PC-3 (cell line): ENCODE measurements around the gene CTNND1.

Experiments used
- EZH2 ChIP-seq: fragments of 300-600 bp; sonication (generic); IDR thresholded peaks from one replicate; pipeline ENCODE4 v1.6.1; 2017; ENCODE audit warnings: antibody characterized with exemption, mild to moderate bottlenecking, low read length; ENCODE audit not compliant: unreplicated experiment
- EZH2phosphoT487 ChIP-seq: fragments of 300-600 bp; sonication (generic); IDR thresholded peaks from 2 replicates; pipeline ENCODE4 v1.6.1; 2018; ENCODE audit warnings: mild to moderate bottlenecking, antibody characterized with exemption, low read length, borderline replicate concordance
- TF ChIP-seq, protein P1 (sequence below): fragments of 300-600 bp; sonication (generic); conservative IDR thresholded peaks from 2 replicates; pipeline ENCODE4 v1.5.1; 2017; ENCODE audit warnings: antibody characterized with exemption, low read depth, mild to moderate bottlenecking, low read length

DNA sequence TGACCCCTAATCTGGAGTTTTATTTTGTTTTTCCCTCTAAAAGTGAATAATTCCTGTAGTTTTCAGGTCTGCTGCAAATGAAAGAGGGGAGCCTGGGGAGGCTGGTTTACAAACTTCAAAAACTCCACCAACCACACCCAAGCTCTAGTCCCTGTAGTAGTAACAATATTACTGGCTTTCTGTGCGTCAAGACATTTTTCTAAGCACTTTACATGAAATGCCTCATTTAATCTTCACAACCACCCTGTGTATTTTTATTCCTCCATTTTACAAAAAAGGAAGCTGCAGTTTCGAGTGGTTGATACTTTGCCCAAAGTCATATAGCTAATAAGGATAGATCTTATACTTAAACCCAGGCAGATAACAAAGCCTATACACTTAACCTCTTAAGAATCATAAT lies 23.5 kb downstream of the CTNND1 start:
- TF ChIP-seq, protein P1, sequence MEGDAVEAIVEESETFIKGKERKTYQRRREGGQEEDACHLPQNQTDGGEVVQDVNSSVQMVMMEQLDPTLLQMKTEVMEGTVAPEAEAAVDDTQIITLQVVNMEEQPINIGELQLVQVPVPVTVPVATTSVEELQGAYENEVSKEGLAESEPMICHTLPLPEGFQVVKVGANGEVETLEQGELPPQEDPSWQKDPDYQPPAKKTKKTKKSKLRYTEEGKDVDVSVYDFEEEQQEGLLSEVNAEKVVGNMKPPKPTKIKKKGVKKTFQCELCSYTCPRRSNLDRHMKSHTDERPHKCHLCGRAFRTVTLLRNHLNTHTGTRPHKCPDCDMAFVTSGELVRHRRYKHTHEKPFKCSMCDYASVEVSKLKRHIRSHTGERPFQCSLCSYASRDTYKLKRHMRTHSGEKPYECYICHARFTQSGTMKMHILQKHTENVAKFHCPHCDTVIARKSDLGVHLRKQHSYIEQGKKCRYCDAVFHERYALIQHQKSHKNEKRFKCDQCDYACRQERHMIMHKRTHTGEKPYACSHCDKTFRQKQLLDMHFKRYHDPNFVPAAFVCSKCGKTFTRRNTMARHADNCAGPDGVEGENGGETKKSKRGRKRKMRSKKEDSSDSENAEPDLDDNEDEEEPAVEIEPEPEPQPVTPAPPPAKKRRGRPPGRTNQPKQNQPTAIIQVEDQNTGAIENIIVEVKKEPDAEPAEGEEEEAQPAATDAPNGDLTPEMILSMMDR, result no peak
- TF ChIP-seq EZH2, result no peak
- no peak for TF ChIP-seq EZH2phosphoT487
